WTC11 (cell line): ENCODE measurements around the gene KIF5A.

Source experiments
- GRHL2 ChIP-seq: fragments of 250-450 bp; sonication (Bioruptor Pico); IDR thresholded peaks from 2 replicates; pipeline ENCODE4 v1.8.0; 2022; ENCODE audit warnings: mild to moderate bottlenecking, moderate library complexity; ENCODE audit not compliant: insufficient replicate concordance, severe bottlenecking
- NFE2L1 ChIP-seq: sonication (generic); formaldehyde crosslinking; IDR thresholded peaks from 2 replicates; pipeline ENCODE4 v1.8.1; 2023; ENCODE audit warnings: missing genetic modification reagents
- TF ChIP-seq, protein P1 (sequence below): sonication (generic); formaldehyde crosslinking; IDR thresholded peaks from 2 replicates; pipeline ENCODE4 v1.8.1; 2022; ENCODE audit warnings: low read depth, missing genetic modification reagents, borderline replicate concordance
- TF ChIP-seq, protein P2 (sequence below): fragments of 200-600 bp; IDR thresholded peaks from 2 replicates; pipeline ENCODE4 v1.8.0; 2022; ENCODE audit warnings: antibody characterized with exemption

DNA sequence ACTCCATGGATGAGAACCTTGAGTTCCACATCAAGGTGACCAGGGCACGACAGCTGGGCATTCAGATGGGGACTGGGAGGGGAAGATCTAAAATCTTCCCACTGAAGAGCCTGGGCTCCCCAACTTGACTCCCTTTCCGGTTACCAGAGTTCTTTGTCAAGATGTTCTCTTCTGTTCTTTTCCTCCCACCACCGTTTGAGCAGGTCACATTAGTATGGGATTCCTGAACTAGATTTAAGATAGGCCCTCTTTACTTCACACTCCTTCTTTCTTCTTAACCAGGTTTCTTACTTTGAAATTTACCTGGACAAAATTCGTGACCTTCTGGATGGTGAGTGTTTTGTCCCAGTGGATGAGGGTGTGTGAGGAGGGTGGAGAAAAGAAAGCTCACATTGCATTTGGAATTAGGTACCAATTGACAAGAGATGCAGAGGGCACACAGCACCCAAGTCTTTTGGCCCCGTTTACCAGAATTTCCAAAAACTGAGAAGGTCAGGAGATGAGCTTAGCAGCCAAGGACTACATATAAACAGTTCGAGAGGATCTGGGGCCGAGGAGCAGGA, 14.4 kb downstream of the KIF5A start:
- no peak for TF ChIP-seq NFE2L1
- no peak for TF ChIP-seq GRHL2 (CRISPR knock-in tag)
- TF ChIP-seq, protein P1, sequence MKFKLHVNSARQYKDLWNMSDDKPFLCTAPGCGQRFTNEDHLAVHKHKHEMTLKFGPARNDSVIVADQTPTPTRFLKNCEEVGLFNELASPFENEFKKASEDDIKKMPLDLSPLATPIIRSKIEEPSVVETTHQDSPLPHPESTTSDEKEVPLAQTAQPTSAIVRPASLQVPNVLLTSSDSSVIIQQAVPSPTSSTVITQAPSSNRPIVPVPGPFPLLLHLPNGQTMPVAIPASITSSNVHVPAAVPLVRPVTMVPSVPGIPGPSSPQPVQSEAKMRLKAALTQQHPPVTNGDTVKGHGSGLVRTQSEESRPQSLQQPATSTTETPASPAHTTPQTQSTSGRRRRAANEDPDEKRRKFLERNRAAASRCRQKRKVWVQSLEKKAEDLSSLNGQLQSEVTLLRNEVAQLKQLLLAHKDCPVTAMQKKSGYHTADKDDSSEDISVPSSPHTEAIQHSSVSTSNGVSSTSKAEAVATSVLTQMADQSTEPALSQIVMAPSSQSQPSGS: no peak
- TF ChIP-seq, protein P2, sequence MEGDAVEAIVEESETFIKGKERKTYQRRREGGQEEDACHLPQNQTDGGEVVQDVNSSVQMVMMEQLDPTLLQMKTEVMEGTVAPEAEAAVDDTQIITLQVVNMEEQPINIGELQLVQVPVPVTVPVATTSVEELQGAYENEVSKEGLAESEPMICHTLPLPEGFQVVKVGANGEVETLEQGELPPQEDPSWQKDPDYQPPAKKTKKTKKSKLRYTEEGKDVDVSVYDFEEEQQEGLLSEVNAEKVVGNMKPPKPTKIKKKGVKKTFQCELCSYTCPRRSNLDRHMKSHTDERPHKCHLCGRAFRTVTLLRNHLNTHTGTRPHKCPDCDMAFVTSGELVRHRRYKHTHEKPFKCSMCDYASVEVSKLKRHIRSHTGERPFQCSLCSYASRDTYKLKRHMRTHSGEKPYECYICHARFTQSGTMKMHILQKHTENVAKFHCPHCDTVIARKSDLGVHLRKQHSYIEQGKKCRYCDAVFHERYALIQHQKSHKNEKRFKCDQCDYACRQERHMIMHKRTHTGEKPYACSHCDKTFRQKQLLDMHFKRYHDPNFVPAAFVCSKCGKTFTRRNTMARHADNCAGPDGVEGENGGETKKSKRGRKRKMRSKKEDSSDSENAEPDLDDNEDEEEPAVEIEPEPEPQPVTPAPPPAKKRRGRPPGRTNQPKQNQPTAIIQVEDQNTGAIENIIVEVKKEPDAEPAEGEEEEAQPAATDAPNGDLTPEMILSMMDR: no peak
